Stimulated activated CD4-positive, alpha-beta T cell treated with anti-CD3 and anti-CD28 coated beads, Interleukin-12 subunit alpha, Interleukin-12 subunit beta, amount 100 ng/mL, for 24 hours (primary cell): ENCODE results near the gene ZNF800.
"Not testable (repeated sequence)": the region's sequence is repeated elsewhere in the genome, so short reads cannot be mapped to it uniquely, and the experiment has no call there.

Experiments used
- DNase-seq, 2 experiments: peaks; one replicate each; pipeline ENCODE4 v3.0.0-alpha.2; 2020; ENCODE audit warnings: low read depth in 2 of 2

The ZNF800 gene, protein sequence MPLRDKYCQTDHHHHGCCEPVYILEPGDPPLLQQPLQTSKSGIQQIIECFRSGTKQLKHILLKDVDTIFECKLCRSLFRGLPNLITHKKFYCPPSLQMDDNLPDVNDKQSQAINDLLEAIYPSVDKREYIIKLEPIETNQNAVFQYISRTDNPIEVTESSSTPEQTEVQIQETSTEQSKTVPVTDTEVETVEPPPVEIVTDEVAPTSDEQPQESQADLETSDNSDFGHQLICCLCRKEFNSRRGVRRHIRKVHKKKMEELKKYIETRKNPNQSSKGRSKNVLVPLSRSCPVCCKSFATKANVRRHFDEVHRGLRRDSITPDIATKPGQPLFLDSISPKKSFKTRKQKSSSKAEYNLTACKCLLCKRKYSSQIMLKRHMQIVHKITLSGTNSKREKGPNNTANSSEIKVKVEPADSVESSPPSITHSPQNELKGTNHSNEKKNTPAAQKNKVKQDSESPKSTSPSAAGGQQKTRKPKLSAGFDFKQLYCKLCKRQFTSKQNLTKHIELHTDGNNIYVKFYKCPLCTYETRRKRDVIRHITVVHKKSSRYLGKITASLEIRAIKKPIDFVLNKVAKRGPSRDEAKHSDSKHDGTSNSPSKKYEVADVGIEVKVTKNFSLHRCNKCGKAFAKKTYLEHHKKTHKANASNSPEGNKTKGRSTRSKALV

DNA sequence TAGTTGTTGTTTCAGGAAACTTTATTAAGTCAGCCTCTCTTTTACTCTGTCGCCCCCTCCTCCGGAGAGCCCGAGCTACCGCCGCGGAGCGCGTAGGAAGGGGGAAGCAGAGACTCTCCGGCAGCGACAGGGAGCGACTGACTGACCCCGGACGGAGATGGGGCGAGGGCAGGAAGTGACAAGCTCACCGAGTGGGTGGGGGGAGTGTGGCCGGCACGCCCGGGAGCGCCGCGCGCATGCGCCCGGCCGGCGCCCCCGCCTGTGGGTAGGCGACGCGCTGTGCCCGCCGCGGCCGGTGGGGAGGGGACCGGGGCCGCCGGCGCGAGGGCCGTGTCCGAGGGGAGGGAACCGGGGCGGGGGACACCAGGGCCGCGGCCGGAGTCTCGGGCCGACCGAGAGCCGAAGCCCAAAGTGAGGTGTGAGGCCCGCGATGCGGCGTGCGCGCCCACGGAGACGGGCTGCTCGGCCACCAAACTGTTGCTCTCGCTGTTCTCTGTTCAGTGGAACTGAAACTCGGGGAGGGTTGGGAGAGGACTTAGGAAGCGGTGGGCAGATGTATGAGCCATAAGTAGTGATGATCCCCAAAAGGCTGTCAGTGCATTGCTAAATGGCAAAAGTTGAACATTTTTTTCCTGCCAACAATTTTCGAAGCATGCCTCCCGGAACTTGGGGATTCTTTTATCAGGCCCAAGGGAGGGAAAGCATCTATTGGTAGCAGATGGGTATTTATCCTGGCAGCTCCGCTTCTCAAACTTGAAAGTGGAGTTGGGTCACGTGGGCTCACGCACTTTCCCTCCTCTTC, at the start of gene ZNF800:
ZNF800 (minus strand) TSS at position 143 of the 802 bp plus-strand sequence. CDS start 1,151 bp downstream, outside the sequence.
- DNase-seq: peak; percentile 79 to 87

DNA sequence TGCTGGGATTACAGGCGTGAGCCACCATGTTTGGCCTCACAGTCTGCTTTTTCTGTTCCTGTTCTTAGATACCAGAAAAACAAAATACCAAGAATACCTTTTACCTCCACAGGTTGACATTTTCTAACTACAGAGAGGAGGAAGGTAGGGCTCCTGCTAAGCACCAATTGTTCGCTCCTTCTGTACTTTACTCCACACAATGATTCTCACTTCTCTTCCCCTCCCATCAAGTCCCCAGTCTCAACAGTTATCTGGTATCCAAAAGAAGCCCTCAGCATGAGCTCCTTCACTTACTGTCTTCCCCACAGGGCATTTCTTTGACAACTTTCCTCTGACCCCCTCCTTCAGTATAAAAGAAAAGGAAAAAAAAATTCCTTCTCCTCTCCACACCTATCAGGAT, 47.7 kb upstream of the ZNF800 start:
- DNase-seq: no peak

DNA sequence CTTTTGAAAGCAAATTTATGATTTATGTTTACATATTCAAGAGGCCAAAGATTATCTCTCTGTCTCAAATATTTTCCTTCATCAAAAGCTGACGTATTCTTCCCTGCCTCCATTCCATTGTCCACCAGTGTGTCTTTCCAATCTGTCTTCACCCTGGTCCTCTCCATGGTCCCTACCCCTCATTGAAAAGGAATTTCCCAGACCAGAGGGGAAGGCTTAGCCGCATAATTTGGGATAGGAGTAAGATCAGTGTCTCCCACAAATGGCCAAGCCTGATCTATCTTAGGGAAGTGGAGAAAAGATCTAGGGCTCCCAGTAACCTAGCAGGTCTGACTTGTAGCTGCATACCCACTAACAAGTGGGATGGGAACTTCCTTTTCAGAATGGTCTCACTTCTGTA, 46.3 kb upstream of the ZNF800 start:
- DNase-seq: no peak

DNA sequence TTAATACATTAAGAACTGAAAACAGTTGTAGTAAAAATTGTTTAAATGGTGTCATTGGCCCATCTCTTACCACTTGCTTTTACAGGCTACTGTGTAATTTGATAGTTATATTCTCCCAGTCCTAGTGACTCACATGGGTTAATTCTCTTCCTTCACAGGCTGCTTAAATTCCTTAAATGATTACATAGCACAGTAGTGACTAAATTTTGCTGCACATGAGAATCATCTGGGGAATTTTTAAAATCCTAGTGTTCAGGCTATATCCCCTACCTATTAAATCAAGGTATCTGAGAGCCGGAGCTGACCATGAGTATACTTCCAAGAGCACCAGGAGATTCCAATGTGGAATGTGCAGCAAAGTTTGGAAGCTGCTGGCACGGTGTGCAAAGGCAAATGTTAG, 45.3 kb upstream of the ZNF800 start:
- DNase-seq: no peak

DNA sequence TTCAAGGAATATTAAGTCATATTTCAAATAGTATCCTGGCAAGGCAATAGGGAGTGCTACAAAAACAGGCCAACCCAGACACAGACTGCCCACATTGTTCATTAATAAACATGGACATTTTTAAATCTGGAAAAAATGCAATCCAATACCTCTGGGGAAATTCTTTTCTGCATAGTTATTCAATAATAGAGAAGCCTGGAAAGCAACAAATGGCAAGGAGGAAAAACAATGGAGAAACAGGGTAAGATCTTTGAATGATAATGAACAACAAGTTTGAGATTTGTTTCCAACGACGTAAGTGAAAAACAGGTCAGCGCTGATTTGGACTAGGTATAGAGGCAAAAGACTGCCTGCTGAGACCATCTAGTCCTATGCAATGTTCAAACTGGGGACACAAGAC, 44.7 kb upstream of the ZNF800 start:
- DNase-seq: no peak

DNA sequence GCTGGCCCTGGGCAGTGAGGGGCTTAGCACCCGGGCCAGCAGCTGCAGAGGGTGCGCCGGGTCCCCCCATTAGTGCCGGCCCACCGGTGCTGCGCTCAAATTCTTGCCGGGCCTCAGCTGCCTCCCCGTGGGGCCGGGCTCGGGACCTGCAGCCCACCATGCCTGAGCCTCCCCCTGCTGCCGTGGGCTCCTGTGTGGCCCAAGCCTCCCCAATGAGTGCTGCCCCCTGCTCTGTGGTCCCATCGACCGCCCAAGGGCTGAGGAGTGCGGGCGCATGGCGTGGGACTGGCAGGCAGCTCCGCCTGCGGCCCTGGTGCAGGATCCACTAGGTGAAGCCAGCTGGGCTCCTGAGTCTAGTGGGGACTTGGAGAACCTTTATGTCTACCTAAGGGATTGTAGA, 36.8 kb upstream of the ZNF800 start:
- not testable (repeated sequence) for DNase-seq

DNA sequence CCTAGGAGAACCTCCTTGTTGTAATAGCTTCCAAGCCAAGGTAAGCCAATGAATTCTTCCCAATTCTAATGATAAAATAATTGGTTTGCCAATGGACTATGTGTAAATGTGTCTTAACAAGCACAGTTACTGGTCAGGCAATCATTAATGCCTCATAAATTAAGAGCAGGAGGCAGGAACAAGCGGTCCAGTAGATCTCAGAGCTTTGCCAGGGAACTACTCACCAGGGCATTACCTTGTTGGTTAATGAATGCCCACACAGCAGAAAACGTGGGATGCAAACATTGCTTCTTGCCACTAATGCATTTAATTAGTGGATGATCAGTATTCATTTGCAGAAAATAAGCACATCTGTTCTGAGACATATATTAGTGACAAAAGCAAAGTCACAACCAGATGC, 26.7 kb upstream of the ZNF800 start:
- no peak for DNase-seq

DNA sequence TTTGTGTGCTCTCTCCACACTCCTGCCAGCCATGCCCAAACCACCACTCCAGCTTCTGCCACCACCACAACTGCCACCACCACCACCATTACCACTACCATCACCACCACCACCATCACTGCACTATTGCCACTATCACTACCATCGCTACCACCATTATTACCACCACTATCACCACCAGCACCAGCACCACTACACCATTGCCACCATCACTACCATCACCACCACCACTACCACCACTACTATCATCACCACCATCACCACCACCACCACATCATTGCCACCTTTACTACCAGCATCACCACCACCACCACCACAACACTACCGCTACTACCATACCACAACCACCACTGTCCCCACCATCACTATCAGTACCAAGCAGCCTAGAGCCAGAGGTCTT, 26.0 kb upstream of the ZNF800 start:
- no peak for DNase-seq

DNA sequence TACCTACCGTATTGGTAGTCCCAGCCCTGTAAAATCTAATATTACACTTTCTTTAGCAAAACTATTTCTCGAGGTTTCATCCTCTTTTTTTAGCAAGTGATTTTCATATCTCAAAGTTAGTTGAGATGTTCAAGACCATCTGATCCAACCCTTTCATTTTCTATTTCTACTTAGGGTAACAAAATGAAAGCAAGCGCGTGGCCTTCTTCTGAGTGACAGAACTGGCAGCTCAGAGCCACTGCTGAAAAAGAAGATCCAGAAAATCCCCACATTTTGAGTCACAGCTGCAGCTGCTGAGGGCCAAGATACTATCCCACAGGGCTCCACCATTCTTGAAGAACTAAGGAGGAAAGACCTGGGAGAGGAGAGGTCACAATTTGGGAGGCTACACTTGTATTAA, 24.8 kb upstream of the ZNF800 start:
- DNase-seq: no peak

DNA sequence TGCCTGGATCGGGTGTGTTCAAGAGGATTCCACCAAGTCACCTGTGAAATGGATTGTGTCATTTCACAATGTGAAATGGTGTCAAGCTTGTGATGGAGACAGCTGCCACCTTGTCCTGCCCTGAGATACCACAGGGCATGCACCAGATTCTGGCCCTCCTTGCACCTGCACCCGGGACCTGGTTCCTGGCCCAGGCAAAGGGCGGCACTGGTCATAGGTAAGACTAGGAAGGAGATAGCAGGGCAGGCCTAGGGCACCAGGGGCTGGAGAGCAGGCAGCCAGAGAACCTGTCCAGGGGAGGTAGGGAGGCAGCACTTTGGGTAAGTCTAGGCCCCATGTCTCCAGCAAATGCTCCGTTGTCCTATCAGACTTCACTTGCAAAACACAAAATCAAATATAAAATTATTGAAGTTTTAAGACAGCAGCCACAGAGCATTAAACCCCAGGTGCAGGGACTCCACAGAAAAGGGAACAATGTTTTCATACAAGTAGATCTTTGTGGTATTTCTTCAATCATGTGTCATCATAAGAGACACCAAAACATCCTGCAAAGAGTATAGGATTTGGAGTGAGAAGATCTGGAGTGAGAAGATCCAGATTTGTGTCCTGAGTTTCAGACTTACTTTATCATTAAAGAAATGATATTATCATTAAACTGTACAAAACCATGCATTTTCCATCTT, 22.7 kb upstream of the ZNF800 start:
- DNase-seq: no peak

DNA sequence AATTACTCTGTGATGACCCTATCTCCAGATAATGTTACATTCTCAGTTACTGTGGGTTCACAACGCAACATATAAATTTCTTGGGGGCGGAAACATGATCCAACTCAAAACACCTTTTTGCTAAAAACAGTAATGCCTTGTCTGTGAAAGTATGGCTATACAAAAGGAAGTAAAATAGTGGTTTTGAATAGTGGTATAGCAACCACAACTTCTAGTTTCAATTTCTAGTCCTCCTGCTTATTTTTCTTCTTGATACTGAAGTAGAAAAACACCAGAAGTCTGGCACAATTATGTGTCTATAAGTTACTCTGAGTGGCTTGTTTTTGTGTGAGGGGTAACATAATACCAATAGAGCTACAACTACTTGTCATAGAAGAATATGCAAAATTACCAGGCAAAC, 21.5 kb upstream of the ZNF800 start:
- DNase-seq: no peak

DNA sequence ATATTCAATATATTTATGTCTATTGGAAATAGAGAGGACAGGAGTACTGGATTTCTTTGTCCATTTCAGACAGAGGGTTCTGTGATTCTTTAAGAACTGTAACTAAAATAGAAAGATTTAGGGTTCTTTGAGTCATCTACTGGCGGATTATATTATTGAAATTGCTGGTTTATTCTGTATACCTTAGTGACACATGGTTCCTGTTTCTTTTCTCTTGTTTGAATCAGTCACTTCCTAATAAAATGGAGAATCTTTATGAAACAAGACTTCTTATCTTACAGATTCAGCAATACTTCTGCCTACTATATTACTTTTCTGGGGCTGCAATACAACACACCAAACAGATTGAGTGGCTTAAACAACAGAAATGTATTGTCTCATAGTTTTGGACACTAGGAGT, 20.8 kb upstream of the ZNF800 start:
- DNase-seq: no peak

DNA sequence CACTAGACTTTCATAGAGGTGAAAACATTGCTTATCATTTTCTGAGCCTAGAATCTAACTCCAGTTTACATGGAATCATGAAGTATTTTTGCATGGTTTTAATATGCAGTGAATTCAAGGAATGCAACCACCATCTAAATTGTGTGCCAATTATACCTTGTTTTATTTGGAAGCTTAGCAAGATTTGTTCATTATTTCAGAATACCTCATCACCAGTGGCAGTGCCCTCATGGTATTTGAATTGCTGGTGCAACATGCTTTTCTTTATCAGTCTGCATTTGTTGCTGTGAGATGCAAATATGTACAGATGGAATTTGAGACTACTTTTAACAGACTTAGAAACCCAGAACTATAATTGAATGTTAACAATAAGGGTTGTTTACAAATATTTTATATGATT, 18.7 kb upstream of the ZNF800 start:
- DNase-seq: no peak

DNA sequence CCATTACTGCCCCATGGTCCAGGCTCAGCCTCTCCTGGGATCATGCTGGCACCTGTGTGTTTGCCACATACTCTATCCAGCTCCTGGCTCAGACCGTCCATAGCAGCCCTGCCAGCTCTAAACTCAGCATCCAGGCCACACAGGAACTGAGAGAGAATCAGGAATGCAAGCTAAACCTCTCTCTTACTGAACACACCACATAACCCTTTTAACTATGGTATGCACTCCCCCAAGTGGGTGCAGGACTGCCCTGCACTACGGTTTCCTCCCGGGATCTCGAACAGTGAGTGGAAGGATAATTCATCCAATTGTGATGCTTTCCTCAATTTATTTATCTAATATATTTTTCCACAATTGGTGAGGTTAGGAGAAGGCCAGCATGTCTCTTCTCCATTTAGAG, 17.1 kb upstream of the ZNF800 start:
- DNase-seq: no peak

DNA sequence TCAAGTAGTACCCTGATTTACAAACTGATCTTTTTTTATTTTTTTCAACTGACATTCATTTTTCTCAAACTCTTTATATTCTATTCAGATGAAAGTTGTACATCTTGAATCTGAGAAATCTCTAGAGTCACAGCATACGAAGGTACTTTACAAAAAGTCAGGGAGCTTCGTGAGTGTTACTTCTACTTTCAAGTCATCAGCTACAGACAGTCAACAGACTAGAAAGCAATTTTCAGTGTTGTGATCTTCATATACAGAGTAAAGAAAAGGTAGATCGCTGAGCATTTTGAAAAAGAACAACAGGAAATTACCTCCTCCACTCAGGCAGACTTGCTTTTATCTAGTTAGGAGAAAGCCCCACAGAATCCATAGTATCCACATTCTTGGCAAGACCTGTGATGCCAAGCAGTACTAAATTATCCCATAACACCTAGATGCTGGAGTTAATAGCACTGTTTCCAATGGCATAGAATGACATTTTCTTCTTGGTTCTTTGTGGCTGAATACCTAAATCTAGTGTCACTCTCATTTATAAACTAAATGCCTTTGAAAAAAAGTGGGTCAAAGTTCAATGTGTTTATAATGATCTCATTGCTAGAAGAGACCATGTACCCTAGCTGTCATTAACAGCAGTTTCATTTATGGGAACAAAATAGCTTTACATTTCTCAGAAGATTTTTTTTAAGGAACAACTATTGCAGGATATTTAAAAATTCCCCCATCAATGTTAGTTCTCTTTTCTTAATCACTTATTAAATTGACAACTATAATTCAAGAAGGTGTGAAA, 12.0 kb upstream of the ZNF800 start:
- no peak for DNase-seq

DNA sequence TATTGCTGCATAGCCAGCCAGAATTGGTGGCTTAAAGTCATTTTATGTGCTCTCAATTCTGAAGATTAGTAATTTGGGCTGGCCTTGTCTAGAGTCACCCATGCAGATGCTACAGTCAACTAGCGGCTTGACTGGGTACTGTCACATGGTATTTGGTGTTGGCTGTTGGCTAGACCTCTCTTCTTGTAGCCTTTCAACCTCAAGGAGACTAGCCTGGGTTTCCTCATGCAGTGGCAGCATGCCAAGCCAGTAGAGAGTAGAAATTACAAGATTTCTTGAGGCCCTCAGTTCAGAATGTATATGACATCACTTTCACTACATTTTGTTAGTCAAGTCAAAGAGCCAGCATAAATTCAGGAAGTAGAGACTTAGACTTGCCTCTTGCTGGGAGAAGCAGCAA, 3.7 kb upstream of the ZNF800 start:
- no peak for DNase-seq

DNA sequence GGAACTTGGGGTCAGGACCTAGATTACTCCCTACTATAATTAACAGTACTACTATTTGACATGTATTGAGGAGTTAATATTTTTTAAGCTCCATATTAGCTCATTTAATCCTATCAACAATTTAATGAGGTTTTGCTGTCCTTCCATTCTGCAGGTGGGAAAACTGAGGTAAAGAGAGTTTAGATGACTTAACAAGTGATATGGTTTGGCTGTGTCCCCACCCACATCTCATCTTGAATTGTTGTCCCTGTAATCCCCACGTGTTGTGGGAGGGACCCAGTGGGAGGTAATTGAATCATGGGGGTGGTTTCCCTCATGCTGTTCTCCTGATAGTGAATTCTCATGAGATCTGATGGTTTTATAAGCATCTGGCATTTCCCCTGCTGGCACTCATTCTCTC, 2.6 kb upstream of the ZNF800 start:
- not testable (repeated sequence) for DNase-seq

DNA sequence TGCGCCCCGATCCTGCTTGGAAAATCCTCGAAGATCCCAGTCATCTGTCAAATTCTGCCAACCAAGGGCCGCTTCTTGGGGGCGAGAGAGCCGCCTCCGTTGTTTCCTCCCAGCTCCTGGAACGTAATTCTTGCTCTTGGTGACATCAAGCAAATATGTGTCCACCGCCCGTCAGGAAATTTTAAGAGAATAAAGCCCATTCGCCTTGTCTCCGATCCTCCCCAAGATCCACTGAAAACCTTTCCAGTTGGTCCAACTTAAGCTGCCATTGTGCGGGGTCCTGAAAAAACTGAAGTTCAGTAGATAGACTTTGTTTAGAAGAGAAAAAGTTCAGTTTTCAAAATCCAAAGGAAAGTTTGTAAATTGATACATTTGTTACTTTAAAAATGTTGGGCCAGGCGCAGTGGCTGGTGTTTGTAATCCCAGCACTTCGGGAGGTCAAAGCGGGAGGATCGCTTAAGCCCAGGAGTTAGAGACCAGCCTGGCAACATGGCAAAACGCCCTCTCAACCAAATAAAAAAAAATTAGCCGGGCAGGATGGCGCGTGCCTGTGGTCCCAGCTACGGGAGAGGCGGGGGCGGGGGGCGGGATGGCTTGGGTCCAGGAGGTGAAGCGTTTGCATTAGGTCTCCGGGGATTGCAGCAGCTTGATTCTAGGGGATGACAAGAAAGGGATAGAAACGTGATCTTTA, 1.0 kb upstream of the ZNF800 start:
- no peak for DNase-seq

DNA sequence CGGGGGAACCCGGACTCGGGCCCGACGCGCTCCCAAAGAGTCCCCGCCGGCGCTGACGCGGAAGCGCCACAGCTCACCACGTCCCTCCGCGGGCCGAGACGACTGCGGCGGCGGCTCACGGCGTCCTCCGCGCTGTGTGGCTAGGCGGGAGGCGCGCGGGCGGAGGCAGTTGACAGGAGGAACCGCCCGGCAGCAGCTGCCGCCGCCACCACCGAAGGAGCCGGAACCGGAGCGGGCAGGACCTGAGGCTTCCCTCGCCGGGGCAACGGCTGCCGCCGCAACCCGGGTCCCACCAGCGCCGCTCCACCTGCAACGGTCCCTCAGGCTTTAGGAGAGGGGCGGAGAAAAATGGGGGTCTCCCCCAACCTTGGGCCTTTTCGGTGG, 334 bp downstream of the ZNF800 start:
- DNase-seq: peak; percentile 25 to 50

DNA sequence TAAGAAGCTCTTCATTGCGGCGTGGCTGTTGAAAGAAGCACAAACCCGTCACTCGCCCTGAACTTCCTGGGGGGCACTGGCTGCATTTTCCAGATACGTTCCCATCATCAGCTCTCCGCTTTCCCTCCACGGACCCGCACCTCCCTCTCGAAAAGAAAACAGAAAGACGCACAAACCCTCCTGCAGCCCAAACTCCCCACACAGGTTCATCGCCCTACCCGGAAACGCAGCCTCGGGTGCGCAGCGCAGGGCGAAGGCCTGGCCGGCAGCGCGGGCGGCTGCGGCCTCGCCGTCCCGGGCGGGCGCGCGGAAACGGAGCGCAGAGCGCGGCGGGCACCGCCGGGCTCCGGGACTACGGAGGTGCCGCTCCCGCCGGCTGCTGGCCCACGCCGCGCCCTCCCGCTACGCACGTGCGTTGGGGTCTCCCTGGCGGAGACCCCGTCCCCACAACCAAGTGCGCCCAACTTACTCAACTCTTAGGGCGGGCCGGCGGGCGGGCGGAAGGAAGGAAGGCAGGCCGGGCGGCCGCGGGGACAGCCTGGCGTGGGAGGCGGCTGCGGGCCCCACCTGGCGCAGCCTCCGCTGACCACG, 822 bp downstream of the ZNF800 start:
- peak in 1 of 2 experiments; percentile 37 for DNase-seq
